HG03159 (cell line): Measurements from ENCODE around the gene CSNK1D.
"Not testable (repeated sequence)": the region's sequence is repeated elsewhere in the genome, so short reads cannot be mapped to it uniquely, and the experiment has no call there.

Experiments
- ATAC-seq: cut with Tn5 transposase; IDR thresholded peaks from one replicate; pipeline ENCODE4 v1.9.1; 2021; ENCODE audit warnings: mild to moderate bottlenecking, moderate library complexity; ENCODE audit not compliant: unreplicated experiment

CSNK1D gene

DNA sequence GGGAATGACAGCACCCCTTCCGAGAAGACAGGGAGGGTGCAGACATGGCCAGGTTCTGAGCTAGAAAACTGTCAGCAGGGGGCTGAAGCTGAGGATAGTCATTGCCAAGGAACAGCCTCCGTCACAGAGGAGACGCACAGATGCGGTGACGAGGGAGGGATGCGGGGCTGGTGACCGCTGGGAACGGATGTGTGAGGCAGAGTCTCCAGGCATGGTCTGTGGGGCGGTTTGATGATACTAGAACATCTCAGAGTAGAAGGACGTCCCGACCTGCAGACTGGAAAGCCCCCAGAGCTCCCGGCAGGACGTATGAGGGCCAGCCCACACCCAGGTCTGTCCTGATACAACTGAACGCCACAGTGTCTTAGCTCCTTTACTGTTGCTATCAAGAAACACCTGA, 1.8 kb upstream of the CSNK1D start:
- ATAC-seq, result no peak

DNA sequence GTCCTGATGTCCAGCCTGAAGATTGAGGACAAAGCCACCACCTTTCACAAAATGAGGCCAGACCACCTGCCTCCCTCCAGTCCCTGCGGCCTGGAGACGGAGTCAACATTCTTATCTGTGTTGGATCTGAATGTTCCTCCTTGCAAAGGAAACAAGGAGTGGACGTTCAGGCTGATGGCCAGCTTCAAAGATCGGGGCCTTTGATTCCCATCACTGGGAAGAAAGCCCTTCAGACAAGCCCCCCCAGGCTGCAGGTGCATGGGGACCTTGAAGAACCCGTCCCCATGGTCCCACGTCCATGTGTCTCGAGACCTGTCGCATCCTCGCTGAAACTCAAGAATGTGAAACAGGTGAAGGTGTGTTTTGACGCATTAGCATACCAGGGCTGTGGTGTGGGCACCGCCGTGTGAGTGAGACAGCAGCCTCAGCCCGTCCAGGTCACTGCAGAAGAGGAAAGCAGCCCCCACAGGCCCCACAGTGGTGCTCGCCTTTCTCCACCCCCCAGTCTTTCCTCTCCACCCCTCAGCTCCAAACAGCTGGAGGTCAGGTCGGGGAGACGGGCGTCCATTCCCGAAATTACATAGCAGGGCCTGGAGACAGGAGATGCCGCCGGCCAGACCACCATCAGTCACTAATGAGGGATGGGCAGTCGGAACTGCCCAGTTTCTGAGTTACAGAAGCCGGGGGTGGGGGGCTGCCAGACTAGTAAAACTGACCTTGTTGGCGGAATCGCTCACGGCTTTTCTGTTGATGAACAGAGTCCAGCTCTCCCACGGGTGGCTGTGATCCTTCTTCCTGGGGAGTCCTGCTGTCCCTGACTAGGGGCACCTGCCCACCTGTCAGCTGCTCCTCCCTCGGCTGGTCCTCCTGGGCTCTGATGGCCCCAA, 877 bp upstream of the CSNK1D start:
- no peak for ATAC-seq

DNA sequence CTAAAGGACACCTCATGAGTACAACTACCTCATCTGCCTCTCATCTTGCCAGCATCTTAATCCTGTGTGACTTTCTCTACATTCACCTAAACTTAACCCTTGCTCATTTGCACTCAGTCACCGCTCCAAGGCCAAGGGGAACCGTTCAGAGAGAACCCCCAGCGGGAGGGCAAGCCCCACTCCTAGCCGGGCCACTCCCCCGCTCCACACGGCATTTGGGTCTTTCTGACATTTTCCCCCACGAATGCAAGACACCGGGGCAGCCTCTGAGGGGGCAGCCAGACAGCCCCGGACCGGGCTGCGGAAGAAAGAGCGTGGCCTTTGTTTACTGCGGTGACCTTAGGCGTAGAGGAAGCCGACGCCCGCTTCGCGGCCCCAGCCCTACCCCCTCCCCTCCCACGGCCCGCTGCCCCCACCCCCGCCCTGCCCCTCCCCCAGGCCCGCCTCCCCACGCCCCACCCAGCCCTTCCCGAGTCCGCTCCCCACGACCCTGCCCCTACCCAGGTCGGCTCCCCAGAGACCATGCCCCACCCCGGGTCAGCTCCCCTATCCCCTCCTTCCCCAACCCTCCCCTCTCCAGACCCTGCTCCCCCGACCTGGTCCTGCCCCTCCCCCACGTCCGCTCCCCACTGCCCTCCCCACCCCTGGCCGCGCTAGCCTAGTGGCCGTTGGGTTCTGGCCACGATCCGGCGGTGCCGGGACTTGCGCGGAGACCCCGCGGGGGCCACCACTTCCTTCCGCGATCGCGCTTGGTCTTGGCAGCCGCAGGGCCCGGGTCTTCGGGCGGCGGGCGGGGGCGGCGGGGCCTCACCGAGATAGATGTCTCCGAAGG, 789 bp downstream of the CSNK1D start:
- peak; percentile 19 for ATAC-seq

DNA sequence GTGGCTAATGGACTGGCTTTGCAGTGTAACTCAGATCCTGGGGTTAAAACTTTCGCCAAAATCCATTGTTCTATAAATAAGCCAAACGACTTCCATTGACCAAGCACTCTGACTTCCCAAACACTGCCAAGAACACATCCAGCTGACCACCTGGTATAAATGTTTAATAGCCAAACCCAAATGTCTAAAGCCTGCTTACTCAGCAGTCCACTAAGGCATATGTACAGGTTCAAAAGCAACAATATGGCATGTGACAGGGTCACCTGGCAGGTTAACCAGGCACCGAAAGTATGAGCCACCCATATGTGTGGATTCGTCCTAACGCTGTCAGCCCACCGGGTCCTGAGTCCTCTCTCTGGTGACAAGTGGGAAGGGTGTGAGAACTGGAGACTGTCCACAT, 2.1 kb downstream of the CSNK1D start:
- no peak for ATAC-seq

DNA sequence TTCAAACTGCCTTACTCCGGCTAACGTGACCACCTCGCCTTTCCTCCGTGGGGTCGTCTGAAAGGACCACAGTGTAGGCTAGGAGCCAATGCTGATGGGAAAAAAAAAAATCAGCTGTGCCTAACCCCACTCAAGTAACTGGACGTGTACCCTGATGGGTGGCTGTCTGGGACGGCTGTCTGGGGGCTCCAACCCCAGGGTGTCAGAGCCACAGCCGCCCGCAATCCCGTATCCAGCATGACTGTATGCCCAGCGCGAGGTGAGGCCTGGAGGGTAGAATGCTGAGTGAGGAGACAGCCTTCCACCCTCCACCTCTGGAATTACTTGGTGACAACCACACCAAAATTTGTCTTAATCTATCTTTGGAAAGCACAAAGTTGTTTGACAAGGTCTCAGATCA, 2.8 kb downstream of the CSNK1D start:
- no peak for ATAC-seq

DNA sequence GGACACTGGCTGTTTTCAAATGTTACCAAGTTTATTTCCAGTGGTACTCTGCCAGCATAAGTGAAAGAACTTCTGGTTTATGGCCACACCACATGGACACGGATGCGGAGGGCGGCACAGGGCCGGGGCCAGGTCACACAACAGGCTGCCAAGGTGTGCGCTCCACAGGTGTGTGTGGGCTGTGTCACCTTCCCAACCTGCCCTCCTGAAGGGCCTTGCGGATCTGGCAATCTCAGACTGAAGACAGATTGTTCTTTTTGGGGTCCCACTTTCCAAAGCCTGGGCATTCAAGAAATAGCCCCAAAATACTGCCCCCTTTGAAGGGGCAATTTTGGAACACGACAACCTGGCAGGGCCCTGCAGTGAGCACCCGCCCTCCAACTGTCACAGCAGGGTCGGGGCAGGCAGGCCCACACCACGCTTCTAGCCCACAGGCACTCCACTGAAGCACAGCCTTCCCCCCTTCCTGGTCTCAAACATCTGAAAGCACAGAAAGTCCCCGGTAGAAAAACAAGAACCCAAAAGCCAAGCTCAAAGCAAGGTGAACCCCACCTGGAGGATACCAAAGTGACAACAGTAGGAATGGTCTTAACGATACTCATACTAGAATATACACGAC, 3.5 kb downstream of the CSNK1D start:
- ATAC-seq, result no peak

DNA sequence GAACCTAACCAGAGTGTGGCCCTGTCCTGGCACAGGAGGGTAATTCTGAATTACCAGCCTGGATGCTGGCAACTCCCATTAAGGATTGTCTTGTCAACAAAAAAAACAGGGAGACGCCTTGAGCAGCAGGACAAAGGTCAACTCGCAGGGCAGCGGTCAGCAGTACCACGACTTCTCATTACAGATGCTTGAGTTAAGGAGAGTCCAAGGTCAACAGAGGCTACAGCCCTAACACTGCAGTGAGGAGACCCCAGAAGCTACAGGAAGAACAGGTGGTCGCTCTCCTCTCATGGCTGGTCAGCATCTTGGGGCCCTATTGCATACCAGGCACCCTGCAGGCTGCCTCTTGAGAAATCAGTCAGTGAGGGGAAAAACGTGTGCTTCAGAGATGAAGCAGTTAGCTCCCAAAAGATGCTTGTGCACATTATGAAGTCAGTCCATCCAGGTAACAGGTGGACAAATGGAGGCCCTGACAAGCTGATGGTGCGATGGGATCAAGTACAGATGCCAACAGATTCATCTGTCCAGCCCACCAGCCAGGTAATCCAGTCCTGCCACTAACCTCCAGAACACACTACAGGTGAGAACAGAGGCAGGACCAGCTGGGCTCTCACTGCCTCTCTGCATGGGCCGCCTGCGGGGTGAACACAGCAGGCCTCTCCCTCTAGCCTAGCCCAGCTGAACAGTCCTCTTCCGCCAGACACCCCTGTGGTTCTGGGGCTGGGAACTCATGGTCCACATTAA, 4.2 kb downstream of the CSNK1D start:
- ATAC-seq, result no peak

DNA sequence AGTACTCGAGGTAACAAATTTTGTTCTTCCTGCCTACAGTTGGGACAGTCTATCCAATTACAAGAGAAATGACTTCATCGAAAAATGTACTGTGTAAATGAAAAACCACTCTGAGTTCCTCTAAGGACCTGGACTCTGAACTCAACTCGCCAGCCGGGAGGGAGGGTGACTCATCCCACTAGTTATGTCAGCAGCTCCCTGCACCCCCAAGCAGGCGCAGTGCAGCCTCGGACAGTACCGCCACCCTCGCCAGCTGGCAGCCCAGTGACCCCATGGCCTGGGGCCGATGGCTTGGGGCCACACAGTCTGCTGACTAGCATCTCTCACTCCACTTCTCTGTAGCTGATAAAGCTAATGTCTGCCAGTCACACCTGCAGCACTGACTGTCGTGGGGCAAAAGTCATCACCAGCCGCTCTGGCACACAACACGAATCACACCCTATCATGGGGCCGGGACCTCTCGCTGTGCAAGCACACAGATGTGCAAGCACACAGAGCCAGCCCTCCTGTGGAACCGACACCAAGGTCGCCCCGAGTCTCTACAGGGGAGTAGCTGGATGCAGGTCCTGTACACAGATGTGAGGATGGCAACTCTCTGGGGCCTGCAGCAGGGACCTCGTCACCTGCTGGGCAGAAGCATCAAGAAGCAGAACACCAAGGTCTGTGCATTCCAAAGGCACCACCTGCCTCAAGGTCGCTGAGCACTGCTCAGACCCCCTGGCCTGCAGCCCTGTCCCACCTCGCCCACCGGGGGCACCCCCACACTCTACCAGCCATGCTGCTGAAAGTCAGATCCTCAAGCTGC, 5.7 kb downstream of the CSNK1D start:
- ATAC-seq, result no peak

DNA sequence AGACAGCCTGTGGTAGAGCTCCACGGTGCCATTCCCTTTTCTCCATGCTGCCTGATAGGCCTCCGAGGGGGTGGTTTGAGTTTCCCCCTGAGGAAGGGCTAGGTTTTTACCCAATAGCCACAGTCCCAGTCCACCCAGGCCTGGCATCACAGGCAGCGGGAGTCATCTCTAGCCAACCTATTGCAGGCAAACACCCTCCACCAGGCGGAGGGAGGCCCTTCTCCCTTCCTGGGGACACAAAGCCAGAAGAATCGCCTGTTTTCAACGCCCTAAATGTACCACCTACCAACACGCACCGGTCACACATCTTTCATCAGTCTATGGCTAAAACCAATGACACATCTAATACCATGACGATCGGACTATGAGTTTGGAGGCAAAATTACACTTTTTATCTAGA, 7.4 kb downstream of the CSNK1D start:
- no peak for ATAC-seq

DNA sequence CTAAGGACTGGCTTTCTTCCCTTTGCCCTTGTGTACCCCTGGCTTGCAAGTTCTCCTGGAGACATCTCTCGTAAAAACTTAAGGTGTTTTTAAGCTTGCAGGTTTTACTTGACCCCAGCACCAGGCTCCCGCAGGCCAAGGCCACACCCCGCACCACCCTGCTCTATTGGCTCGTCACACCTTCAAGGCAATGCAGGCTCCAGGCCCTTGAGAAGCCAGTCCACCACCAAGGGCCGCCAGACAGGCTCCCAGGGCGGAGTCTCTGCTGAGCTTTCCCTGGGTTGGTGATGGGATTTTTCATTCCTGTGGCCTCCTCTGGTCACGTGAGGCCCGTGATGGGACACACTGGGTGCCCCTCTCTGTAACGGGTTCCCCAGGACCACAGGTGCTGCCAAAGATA, 9.9 kb downstream of the CSNK1D start:
- no peak for ATAC-seq

DNA sequence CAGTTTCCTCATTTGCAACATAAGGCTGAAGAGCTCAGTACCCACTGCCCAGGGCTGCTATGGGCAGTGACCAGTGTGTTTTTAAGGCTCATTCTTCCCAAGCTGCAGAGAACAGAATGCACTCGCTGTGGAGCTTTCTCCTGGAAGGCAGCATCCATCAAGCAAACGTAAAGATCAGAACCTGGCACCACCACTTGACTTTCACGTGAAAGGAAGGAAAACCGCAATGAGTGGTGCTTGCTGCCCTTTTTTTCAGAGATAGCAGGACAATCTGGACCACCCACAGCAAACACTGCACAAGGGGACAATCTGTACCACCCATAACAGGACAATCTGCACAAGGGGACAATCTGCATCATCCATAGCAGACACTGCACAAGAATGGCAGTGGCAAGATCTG, 11.2 kb downstream of the CSNK1D start:
- ATAC-seq, result no peak

DNA sequence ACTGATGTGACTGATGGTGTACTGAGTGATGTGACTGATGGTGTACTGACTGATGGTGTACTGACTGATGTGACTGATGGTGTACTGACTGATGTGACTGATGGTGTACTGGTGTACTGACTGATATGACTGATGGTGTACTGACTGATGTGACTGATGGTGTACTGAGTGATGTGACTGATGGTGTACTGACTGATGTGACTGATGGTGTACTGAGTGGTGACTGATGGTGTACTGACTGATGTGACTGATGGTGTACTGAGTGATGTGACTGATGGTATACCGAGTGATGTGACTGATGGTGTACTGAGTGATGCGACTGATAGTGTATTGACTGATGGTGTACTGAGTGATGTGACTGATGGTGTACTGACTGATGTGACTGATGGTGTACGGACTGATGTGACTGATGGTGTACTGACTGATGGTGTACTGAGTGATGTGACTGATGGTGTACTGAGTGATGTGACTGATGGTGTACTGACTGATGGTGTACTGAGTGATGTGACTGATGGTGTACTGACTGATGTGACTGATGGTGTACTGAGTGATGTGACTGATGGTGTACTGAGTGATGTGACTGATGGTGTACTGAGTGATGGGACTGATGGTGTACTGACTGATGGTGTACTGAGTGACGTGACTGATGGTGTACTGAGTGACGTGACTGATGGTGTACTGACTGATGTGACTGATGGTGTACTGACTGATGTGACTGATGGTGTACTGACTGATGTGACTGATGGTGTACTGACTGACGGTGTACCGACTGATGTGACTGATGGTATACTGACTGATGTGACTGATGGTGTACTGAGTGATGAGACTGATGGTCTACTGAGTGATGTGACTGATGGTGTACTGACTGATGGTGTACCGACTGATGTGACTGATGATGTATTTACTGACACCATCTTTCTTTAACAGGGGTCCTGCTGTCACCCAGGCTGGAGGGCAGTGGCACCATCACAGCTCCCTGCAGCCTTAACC, 13.2 kb downstream of the CSNK1D start:
- ATAC-seq, result not testable (repeated sequence)

DNA sequence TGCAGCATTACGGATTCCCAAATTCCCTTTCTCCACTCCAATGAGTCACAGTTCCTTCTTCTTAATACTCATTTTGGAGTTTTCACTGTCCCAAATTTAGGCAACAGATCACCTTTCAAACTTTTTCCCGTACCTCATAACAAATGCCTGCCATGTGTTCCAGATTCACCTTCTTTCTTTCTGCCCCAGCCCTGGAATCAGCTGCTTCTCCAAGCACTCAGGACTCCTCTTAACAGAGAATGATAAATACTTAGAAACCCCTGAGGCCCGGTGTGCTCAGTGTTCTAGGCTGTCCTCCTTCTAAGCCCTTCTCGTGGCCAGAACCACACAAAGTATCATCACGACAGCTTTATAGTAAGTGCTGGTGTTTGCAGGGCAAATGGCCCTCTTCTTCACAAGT, 14.9 kb downstream of the CSNK1D start:
- no peak for ATAC-seq

DNA sequence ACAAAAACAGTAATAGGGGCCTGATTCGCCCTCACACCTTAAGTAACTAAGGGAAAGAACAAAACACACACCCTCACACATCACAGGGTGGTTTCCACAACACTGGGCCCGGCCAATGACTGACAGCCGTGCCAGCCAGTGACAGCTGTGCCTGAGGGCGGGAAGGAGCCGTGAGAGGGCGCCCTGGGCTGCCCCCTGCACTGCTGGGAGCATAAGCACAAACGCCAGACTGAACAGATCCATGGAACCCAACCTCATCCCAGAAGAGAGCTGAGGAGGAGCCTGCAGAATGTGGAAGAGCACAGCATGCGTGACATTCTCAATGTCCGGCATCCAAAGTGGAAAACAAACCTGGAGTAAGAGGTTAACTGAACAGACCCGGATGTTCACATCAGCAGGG, 16.0 kb downstream of the CSNK1D start:
- ATAC-seq, result no peak

DNA sequence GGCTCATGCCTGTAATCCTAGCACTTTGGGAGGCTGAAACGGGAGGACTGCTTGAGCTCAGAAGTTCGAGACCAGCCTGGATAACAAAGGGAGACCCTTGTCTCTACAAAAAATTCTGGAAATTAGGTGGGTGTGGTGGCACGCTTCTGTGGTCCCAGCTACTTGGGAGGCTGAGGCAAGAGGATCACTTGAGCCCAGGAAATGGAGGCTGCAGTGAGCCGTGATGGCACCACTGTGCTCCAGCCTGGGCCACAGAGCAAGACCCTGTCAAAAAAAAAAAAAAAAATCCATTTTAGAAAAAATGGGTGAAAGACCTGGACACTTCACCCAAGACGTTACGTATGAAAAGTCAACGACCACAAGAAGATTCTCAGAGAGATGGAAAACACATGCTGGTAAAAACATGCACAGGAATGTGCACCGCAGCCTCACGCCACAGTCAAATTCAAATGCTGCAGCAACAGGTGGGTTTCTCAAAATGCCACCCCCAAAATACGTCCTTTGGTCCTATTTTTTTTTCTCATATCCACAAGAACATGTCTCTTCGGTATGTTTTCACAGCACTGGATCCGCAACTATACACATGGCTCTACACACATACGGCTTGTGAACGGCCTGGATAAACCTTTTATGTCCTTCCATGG, 17.1 kb downstream of the CSNK1D start:
- no peak for ATAC-seq

DNA sequence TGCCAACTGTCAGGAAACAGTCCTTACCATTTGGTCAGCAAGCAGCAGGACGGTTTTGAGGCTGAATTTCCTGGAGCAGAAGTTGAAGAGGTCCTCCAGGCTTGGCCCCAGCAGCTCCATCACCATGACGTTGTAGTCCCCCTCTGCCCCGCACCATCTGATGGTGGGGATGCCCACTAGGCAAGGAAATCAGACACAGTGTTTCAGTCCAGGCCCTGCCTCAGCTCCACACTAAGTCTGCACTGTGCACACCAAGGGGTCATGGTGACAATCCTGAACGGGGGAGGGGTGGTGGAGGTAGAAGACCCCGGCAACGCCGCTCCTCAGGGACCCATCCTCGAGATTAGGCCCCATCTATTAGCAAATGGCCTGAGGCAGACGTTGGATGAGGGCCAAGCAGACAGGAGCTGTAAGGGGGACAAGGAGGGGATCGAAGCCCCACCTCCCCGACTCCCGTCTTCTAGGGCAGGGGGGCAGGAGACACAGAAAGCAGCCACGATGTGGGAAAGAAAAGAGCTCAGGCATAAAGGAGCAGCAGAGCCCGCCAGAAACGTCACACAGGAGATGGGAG, 18.0 kb downstream of the CSNK1D start:
- no peak for ATAC-seq

DNA sequence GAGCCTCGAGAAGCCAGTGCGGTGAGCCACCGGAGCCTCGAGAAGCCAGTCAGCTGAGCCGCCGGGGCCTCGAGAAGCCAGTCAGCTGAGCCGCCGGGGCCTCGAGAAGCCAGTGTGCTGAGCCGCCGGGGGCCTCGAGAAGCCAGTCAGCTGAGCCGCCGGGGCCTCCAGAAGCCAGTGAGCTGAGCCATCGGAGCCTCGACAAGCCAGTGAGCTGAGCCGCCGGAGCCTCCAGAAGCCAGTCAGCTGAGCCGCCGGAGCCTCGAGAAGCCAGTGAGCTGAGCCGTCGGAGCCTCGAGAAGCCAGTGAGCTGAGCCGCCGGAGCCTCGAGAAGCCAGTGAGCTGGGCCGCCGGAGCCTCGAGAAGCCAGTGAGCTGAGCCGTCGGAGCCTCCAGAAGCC, 18.8 kb downstream of the CSNK1D start:
- not testable (repeated sequence) for ATAC-seq

DNA sequence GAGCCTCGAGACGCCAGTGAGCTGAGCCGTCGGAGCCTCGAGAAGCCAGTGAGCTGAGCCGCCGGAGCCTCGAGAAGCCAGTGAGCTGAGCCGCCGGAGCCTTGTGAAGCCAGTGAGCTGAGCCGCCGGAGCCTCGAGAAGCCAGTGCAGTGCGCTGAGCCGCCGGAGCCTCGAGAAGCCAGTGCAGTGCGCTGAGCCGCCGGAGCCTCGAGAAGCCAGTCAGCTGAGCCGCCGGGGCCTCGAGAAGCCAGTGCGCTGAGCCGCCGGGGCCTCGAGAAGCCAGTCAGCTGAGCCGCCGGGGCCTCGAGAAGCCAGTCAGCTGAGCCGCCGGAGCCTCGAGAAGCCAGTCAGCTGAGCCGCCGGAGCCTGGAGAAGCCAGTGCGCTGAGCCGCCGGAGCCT, 19.4 kb downstream of the CSNK1D start:
- ATAC-seq, result not testable (repeated sequence)
